Measurements from ENCODE around the gene ACD.
"Not testable (repeated sequence)": the region's sequence is repeated elsewhere in the genome, so short reads cannot be mapped to it uniquely, and the experiment has no call there.

The ACD gene

DNA sequence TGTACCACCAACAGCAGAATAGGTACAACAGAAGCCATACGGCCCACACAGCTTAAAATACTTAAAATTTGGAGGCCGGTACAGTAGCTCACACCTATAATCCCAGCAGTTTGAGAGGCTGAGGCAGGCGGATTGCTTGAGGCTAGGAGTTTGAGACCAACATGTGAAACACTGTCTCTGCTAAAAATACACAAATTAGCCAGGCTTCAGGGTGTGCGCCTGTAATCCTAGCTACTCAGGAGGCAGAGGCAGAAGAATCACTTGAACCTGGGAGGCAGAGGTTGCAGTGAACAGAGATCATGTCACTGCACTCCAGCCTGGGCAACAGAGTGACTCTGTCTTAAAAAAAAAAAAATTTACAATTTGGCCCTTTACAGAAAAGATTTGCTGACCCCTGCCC lies 42.1 kb upstream of the ACD start:
- DNase-seq (ENCODE audit: insufficient read length, low spot score) (no peak), FAIRE-seq (no peak)
- TF ChIP-seq, protein P1, sequence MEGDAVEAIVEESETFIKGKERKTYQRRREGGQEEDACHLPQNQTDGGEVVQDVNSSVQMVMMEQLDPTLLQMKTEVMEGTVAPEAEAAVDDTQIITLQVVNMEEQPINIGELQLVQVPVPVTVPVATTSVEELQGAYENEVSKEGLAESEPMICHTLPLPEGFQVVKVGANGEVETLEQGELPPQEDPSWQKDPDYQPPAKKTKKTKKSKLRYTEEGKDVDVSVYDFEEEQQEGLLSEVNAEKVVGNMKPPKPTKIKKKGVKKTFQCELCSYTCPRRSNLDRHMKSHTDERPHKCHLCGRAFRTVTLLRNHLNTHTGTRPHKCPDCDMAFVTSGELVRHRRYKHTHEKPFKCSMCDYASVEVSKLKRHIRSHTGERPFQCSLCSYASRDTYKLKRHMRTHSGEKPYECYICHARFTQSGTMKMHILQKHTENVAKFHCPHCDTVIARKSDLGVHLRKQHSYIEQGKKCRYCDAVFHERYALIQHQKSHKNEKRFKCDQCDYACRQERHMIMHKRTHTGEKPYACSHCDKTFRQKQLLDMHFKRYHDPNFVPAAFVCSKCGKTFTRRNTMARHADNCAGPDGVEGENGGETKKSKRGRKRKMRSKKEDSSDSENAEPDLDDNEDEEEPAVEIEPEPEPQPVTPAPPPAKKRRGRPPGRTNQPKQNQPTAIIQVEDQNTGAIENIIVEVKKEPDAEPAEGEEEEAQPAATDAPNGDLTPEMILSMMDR (IDR thresholded peaks at IDR 0.05; ENCODE audit: insufficient read depth, missing control alignments) = no peak

DNA sequence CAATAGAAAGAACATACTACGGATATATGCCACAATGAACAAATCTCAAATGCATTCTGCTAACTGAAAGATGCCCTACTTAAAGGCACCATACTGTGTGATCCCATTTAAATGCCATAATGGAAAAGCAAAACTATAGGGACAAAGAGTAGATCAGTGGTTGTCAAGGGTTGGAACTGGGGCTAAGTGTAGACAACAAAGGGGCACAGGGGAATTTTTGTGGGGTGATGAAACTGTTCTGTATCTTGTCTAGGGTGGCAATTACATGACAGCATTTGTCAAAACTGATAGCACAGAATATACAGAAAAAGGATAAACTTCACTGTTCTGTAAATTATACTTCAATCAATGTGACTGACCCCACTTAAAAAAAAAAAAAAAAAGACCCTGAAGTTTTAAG lies 41.4 kb upstream of the ACD start:
- FAIRE-seq (no peak), DNase-seq (ENCODE audit: insufficient read length, low spot score) (no peak)
- TF ChIP-seq, protein P1 (IDR thresholded peaks at IDR 0.05; ENCODE audit: insufficient read depth, missing control alignments) = no peak

DNA sequence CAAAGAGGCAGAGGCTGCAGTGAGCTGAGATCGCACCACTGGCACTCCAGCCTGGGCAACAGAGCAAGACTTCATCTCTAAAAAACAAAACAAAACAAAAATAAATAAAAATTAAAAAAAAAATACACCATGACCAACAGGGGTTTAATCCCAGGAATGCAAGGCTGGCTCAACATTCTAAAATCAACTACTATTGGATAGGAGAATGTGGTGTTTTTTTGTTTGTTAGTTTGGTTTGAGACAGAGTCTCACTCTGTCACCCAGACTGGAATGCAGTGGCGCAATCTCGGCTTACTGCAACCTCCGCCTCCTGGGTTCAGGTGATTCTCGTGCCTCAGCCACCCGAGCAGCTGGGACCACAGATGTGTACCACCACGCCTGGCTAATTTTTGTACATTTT lies 39.2 kb upstream of the ACD start:
- TF ChIP-seq, protein P1 (IDR thresholded peaks at IDR 0.05; ENCODE audit: insufficient read depth, missing control alignments) = no peak
- no peak for FAIRE-seq

DNA sequence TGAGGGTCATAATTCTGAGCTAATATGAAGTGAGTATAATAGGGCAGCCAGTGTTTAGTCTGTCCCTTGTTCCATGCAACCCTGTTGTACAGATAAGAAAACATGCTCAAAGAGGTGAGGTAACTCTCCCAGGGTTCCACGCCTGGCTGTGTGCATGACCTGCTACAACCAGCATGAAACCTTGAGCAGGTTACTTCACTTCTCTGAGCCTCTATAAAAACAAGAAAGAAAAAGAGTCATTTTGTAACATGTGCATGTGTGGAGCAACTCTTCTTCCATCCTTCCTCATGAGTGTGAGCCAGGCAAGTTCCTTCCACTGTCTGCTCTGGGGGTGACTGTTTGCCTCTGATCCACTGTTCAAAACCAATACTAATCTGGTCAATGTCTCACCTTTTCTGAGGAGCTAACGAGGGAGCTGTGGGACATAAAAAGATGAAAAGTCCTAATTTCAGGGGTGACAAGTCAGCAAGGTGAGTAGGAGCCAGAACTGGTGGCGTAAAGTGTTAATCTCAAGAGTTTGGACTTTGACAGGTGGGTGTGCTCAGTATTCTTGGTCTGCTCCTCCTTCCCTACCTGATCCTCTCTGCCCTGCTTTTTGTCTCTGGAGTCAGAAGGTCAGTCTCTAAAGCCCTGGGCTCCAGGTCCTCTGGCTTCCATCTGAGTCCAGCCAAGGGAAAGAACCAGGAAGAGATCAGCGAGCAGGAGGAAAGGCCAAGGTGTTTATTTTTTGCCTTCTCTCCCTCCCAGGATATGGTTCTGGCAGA lies 37.5 kb upstream of the ACD start:
- DNase-seq (ENCODE audit: insufficient read length, low spot score) (no peak), FAIRE-seq (no peak)
- TF ChIP-seq, protein P1 (IDR thresholded peaks at IDR 0.05; ENCODE audit: insufficient read depth, missing control alignments) = no peak

More for the DNA sequence above, 39.2 kb upstream of the ACD start:
- DNase-seq (ENCODE audit: insufficient read length, low spot score) = no peak

DNA sequence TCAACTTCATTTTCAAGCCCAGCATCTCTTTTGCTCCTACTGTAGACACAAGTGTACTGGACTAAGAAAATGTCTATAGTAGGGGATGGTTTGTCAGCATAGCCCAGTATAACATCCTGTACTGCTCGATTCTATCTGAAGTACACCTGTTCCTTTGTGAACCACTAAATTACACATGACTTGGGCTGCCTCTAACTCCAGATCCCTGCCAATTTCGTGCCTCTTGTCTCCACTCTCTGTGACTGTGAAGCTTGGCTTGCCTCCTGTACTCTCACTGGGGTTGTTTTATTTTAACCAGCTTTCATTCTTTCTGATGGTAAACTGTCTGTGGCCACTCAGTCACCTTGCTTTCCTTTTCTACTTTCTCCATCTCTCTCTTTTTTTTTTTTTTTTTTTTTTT lies 34.6 kb upstream of the ACD start:
- TF ChIP-seq, protein P1 (IDR thresholded peaks at IDR 0.05; ENCODE audit: insufficient read depth, missing control alignments) = no peak
- DNase-seq (ENCODE audit: insufficient read length, low spot score) (no peak), FAIRE-seq (no peak)

DNA sequence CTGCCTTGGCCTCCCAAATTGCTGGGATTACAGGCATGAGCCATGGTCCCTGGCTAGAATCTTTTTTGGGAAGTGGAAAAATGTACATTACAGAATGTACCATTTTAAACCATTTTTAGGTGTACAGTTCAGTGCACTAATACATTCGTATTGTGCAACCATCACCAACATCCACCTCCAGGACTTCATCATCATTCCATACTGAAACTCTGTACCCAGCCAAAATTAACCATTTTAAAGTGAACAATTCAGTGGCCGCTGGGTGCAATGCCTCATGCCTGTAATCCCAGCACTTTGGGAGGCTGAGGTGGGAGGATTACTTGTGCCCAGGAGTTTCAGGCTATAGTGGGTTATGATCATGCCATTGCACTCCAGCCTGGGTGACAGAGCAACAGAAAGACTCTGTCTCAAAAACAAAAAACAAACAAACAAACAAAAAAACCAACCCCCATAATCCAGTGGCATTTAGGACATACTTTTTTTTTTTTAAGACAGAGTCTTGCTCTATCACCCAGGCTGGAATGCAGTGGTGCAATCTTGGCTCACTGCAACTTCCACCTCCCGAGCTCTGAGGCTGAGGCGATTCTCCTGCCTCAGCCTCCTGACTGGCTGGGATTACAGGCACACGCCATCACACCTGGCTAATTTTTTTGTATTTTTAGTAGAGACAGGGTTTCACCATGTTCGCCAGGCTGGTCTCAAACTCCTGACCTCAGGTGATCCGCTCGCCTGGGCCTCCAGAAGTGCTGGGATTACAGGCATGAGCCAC lies 33.6 kb upstream of the ACD start:
- not testable (repeated sequence) for DNase-seq (ENCODE audit: insufficient read length, low spot score); FAIRE-seq

DNA sequence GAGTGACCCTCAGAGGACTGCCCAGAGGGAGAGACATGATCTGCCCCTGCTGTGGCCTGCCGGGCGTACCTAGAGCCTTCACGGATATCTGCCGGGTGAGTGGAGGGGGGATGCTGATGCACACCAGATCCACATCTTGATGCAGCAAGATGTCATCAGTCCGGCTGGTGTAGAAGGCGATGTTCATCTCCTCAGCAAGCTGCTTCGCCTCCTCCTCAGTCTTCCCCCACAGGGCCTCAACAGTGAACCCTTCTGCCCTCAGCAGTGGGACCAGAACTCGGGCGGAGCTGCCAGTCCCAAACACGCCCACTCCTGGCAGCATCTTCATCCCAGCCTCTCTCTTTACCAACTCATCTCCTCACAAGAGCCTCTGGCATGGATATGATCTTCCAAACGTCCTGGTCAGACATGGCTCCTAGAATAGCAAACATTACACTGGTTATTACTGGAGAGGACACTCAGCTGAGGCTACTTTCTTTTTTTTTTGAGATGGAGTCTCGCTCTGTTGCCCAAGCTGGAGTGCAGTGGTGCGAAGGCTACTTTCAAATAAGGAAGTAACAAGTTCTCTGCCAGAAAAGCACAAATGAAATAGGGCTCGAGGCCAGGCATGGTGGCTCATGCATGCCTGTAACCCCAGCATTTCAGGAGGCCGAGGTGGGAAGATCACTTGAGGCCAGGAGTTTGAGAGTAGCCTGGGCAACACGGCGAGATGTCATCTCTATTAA lies 25.5 kb upstream of the ACD start:
- TF ChIP-seq, protein P1 (IDR thresholded peaks at IDR 0.05; ENCODE audit: insufficient read depth, missing control alignments) = no peak
- no peak for FAIRE-seq
- DNase-seq (ENCODE audit: insufficient read length, low spot score) = no peak

Data from D721Med (cell line).